ENCODE results near the gene KPTN.
"Not testable (repeated sequence)": the region's sequence is repeated elsewhere in the genome, so short reads cannot be mapped to it uniquely, and the experiment has no call there.

KPTN gene

DNA sequence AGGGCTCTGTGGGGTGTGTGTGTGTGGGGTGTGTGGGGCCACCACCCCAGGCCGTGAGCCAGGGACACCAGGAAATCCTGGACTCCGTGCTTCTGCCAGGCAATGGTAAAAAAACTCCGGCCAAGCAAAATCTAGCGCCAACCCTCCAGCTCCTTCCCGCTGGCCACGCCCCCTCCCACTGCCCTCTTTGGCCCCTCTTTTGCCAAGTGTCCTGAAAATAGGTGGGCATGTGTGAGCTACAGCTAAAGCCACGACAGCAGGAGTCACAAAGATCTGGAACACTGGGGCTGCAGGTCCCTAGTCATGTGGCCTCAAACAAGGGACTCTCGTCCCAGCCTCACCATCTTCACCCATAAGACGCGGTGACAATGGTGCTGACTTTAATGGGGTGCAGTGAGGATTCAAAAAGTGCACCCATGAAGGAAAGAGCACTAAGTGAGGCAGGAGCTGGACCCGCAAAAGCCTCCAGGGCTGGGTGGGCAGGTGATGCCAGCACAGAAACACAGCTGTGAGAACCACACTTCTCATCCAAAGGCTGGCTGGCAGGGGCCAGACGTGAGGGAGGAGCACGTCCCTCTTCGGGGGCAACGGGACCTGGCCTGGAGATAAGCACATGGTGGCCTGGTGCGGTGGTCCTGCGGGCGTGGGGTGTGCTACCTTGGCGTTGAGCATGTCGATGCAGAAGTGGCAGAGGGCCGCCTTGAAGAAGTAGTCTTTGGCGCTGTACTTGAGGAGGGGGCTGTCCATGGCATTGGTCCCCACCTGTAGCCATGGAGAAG, 7.5 kb upstream of the KPTN start:
- DNase-seq (ENCODE audit: low read depth) = no peak

DNA sequence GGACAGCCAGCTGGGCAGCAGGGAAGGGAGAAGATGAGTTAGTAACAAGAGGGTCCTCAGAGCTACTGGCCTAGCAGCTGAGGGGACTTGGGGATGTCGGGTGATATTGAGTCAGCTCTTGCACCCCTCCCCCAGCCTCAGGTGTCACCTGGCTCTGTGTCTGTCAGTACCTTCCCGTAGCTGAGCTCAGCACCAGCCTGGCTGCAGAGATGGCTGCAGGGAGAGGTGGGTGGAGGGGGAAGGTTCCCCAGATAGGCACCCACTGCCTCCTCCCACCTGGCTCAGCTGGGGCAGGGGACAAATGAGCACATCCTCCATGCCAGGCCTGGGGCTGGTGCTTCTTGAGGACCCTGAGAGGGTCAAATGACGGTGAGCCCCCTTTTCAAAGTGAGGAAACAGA, 6.8 kb upstream of the KPTN start:
- DNase-seq (ENCODE audit: low read depth) = no peak

DNA sequence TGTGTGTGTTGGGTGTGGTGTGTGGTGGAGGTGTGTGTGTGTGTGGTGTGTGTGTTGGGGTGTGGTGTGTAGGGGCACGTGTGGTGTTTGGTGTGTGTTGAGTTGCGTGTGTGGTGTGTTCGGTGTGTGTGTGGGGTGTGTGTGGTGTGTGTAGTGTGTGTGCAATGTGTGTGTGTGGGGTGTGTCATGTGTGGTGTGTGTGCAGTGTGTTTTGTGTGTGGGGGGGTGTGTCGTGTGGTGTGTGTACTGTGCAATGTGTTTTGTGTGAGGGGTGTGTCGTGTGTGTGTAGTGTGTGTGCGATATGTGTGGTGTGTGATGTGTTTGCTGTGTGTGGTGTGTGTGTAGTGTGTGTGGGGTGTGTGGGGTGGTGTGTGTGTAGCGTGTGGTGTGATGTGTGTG, 6.0 kb upstream of the KPTN start:
- no peak for DNase-seq (ENCODE audit: low read depth)

DNA sequence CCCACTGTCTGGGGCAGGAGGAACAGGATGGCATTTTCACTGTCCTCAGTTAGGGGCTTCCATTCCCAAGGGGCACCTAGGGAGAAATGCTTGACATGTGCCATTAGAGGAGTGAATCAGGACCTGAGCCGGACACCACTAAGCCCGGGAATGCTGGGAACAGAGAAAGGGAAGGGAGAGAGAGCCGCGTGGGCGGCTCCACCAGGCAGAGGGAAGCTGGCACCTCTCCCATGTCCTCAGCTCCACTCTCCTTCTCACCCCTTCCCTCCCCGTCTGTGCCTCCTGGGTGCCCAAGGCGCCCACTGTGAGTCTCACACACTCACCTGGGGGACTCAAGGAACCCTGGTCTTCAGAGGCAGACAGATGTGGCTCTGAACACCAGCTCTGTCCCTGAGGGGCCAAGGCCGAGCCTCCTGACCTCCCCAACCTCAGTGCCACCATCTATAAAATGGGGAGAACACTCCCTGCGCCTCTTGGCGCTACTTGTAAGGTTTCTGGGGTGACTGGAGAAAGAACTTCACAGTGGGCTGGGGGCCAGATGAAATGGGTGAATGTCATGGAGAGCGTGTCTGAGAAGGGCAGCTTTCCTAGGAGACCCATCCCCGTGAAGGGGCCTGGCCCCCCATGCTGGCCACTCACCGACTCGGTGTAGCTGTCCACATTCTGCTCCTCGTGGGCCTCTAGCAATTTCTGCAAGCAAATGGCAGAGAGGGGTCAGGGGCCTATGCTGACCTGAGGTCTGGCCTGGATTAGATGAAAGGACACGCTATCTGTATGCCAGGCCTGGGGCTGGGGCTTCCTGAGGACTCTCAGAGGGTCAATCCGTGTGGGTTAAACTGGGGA, 5.3 kb upstream of the KPTN start:
- DNase-seq (ENCODE audit: low read depth) = no peak

DNA sequence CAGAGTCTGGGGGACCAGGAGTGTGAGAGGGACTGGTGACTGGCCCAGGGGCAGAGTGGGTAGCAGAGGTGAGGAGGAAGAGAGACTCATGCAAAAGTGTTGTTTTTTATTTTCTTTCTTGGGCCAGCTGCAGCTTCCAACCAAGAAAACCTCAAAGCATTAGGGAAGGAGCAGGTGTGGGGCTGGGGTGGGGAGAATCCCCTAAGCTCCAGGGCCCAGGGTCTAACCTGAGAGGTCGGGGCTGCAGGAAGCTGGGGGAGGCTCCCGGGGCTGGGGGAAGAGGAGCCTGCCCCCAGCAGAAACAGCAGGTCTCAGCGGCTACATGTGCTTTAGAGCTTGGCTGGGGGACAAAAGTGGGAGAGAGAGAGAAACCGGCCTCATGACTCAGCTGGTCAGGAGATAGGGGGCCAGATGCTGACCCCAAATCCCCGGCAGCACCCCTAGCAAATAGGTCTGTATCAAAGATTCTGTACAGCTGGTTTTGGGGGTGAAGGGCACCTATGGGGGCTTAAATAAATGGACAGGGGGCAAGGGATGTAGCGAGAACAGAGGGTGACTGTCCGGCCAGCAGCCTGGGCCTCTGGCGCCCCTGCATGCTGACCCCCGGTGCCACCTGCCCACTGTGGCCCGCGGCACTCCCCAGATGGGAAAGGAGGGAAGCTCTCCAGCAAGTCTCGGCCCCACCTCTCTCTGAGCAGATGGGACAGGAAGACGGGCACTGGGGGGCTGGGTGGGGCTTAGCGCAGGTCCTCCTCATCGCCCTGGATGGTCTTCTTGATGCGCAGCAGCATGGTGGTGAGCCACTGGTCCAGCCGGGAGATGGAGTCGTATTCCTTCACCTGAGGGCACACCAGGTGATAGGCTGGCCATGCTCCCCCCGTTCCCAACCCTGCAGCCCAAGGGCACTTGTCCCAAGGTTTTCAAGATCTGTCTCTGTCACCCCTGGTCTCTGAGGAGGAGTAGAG, 3.8 kb upstream of the KPTN start:
- DNase-seq (ENCODE audit: low read depth) = no peak

DNA sequence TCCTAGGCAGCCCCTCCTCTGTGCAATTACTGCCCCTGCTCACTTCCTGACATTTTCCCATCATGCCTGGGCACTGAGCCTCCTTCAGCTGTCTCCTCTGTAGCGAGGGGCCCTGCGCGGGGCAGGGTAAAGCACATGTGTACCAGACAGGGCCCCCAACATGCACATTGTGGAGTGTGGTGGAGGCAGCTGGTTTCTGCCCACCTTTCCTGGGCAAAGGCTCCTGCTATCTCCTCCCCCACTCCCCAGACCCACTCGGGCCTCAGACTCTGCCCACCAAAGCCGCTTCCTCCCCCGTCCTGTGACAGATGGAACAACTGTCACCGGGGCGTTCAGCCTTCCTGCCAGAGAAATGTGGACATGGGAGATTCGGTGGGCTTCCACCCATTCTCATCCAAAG, 2.9 kb upstream of the KPTN start:
- DNase-seq (ENCODE audit: low read depth) = no peak

DNA sequence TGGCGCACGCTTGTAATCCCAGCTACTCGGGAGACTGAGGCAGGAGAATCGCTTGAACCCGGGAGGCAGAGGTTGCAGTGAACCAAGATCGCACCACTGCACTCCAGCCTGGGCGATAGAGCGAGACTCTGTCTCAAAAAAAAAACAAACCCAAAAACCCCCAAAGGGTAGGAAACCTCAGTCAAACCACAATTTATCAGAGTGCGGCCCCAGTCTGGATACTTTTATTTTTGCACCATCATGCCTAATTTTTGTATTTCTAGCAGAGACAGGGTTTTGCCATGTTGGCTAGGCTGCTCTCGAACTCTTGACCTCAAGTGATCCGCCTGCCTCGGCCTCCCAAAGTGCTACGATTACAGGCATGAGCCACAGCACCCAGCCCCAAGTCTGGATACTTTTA, 2.2 kb upstream of the KPTN start:
- DNase-seq (ENCODE audit: low read depth) = not testable (repeated sequence)

DNA sequence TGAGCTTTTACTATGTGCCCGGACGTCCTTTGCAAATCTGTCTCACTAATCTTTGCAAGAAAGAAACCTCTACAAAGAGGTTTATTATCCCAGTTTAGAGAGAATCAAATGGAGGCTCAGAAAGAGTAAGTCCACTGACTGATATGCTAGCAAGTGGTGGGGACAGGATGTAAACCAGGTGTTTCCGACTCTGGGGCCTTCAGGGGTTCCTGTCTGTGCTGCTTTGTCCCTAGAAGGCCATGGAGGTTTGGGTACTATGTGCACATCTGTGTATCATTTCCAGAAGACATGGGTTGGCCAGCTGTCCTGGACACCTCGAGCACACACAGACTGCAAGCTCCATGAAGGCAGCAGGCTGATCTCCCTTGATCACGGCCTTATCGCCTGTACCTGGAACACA, 1.2 kb upstream of the KPTN start:
- DNase-seq (ENCODE audit: low read depth) = no peak

DNA sequence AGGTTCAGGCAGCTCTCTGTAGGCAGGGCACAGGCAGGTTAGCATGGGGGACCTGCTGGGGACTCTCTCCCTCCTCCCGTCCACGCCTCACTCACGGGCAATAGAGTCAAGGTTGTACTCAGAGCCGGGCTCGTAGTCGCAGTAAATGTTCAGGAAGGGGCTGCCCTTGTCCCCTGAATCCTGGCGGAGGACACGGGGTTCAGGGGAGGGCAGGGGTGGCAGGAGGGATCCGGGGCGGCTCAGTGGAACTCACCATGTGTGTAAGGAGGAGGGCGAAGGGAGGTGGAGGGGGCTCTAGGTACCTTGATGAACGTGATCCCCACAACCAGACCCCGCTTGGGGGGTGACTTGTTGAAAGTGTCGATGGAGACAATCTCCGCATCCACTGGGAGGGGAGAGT, 819 bp downstream of the KPTN start:
- no peak for DNase-seq (ENCODE audit: low read depth)

DNA sequence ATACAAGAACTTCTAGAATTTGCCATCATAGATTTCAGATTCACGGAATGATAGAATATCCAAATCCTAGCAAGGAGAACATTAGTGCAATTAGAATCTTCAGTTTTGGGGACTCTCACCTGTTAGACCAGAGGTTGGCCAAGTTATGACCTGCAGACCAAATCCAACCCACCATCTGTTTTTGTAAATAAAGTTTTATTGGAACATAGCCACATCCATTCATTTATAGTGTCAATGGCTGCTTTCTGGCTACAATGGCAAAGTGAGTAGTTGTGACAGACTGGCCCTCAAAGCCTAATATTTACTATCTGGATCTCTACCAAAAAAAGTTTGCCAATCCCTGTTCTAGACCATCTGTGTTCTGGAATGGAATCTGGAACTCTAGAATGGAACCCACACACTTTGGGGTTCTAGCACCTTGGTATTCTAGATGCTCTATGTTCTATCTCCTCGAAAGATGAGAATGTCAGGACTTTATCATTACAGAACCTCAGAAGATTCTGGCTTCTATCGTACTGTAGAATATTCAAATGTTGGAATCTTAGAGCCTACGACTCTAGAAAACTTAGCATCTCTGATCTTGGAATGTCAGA, 2.5 kb downstream of the KPTN start:
- DNase-seq (ENCODE audit: low read depth) = no peak

DNA sequence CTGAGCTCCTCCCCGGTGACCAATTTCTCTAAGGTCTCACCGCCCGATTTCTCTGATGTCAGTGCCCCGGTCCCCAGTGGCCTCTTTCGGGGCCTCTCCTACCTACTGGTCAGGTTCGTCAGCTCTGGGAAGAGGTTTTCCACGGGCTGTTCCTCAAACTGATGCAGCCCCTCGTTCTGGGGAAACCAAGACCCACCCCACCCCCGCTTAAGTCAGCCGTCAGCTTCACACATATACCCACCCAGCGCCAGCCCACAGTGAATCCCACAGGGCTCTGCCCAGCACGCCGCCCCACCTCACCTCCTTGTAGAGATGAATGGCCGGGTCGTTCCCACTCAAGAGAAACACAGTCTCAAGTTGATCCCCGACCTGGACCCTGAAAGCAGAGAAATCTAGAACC, 3.4 kb downstream of the KPTN start:
- DNase-seq (ENCODE audit: low read depth) = no peak

DNA sequence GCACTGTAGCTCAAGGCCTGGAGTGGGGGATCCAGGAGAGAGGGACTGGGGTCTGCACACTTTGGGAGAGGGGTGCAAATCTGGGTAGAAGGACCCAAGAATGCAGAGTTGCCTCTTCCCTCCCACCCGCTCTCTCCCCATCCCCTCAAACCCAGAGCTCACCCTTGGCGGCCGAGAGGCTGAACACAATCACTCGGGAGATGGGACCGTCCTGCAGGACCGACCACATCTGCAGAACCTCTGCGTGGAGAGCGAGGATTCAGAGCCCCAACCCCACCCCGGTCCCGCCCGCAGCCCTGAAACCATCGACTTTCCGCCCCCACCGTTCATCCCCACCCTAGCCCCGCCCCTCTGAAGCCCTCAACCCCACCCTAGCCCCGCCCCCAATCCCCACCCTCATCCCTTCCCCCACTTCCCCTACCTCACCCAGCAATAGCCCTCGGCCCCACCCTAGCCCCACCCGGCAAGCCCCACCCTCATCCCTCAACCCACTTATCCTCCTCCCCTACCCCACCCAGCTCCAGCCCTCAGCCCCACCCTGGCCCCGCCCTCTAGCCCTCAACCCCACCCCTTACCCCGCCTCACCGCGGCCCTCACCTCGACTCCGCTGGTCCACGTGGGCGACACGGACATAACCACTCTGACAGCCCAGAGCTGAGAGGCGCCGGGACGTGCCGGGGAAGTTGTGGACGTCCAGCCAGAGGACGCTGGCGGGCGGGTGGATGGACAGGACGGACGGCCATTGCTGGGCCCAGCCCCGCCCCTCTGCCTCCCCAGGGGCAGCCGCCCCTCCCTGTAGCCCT, 4.1 kb downstream of the KPTN start:
- no peak for DNase-seq (ENCODE audit: low read depth)

DNA sequence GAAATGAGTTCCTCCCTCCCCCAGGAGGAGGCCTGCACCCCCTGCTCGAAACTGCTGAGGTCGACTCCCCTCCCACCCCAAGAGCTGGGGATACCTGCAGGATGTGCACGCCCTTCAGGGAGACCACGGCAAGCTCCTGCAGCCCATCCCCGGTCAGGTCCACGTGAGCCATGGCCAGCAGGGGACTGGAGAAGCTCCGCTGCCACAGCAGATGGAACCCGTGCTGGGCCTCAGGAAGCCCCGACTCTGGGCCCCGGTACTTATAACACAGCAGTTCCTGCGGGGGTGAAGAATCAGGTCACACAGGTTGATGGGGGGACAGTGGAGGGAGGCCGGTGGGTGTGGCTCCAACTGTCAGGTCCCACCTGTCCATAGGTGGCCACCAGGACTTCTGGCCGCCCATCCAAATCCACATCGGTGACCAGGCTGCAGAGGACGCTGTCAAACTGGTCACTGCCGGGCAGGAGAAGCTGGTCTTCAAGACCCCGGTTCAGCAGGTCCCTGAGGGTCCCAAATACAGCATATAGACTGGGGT, 7.5 kb downstream of the KPTN start:
- no peak for DNase-seq (ENCODE audit: low read depth)

DNA sequence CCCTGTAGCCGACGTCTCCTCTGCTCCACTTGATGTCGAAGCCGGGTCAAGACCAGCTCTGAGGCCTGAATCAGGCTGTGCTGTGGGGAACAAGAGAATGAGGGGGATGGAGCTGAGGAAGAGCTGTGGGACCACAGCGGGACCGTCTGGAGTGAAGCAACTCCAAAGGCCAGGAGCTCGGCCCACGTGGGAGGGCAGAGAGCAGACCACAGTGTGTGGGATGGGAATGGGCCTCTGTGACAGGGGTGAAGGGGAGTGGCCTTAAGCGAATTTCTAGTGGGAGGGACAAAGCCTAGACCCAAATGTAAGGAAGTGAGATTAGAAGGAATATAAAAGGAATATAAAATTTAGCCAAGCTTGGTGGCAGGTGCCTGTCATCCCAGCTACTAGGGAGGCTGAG, 8.6 kb downstream of the KPTN start:
- DNase-seq (ENCODE audit: low read depth) = no peak

DNA sequence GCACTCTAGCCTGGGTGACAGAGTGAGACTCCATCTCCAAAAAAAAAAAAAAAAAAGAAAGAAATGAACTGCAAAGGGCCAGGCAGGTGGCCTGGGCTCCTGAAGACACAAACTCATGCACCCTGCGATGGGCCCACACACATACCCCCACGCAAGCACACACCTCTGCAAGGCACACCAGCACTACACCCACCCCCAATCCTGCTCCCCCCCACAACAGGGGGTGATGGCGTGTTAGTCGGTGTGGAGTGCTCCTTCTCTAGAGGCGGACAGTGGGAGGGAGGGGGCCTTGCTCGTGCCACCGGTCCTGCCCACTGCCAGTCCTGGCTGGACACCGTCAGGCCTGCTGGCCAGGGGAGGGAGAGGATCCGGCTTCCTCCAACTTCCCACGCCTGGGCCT, 10.7 kb downstream of the KPTN start:
- DNase-seq (ENCODE audit: low read depth) = no peak

DNA sequence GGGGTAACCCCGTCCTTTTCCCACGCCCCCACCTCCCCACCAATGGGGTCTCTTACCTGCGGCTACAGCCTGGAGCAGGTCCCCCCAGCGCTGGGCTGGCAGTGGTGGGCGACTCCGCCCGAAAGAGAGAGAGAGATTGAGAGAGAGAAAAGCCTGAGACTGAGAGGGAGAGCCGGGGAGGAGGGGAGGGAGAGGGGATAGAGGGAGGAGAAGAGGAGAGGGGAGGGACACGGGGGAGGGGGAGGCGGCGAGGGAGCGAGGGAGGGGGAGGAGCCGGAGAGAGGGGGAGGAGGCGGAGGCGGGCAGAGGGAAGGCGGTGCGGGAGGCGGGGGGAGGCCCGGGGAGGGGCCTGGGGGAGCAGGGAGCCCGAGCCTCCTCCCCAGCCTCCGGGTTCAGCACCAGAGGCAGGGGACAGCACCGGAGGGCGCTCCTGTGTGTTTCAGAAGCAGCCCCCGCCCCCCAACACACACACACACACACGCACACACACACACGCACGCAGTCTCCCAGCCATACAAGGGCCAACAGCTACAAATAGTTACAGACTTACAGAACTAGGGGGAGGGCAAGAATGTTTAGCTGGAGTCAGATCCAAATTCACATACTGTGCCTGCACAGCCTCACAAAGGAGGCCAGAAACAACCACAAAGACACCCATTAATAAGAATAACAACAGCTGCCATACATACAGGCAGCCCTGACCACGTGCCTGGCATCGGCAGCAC, 12.1 kb downstream of the KPTN start, which contains the start of gene SLC8A2:
SLC8A2 (minus strand) TSS at position 161 of the 725 bp plus-strand sequence. CDS start 5,490 bp downstream, outside the sequence.
- DNase-seq (ENCODE audit: low read depth) = peak; percentile 71

DNA sequence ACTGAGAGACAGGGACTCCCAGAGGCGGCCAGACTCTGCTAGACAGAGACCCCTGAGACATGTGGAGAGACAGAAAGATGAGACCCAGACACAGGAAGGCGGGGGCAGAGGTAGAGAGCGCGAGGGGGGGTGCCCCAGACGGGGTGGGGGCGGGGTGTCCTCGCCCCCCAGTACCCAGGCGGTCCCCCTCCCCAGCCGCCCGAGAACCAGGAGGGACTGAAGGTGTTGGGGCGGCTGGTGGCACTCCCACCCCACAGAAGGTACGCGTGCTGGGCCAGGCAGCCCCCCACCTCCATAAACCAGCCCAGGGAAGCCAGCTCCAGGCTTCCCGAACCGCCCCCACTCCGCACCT, 12.7 kb downstream of the KPTN start:
- DNase-seq (ENCODE audit: low read depth) = no peak

DNA sequence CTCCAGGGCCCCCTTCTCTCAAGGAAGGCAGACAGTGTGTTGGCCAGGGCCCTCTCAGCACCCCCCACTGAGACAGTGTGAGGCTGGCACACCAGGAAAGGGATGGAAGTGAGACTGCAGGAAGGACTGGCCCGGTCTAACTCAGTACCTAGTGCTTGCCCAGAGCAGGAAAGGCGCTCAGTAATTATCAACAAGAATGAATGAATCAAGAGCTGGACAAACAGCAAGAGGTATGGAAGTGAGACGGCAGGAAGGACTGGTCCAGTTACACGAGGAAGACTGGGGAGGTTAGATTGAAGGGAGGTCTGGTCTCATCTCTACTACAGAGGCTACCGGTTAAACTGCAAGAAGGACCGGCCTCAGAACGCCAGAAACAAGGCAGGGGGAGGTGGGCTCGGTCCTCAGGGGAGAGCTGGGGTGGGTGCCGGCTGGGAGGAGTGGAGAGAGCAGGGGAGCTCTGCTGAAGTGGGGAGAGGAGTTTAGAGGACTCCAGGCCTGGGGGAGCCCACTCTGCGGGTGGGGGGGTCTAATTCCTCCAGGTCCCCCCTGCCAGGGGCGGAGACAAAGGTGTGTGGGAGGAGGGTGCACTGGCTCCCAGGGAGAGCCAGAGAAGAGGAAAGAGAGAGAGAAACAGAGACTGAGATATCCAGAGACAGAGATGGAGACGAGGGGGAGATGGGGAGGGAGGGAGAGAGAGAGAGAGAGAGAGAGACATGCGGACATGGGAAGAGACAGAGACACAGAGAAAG, 13.4 kb downstream of the KPTN start:
- no peak for DNase-seq (ENCODE audit: low read depth)

DNA sequence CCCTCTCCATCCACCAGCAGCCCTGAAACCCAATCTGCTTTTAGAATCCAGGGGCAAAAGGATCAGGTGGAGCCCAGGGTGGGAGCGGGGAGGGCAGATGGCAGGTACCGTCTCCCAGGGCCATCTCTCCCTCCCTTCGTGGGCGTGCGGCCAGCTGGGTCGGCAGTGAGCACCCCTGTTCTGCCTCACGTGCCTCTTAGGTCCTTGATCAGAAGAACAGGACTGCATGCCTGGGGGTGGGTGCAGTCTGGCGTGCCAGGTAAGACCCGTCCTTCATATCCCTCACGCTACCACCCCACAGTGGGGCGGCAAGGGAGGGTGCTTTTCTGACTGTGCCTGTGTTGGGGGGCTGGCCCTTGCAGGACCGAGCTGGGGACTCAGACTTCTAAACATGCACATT, 14.3 kb downstream of the KPTN start:
- no peak for DNase-seq (ENCODE audit: low read depth)

DNA sequence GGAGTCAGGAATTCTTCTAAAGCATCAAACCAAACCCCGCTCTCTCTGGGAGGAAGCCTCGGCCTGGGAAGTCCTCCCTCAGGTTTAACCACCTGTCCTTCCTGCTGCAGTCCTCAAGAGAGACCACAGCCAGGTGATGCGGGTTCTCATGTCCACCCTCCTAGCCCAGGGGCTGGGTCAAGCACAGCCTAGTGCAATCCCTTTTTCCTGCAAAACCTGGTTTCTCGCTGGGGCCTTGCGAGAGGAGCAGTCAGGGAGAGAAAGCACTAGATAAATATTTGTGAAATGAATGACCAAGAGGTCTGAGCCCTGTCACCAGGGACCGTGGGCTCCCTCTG, 14.7 kb downstream of the KPTN start:
- DNase-seq (ENCODE audit: low read depth) = no peak

Data from fibroblast of gingiva (primary cell).